DOHH2 (cell line): ENCODE results near the gene PRM3.
A peak's percentile ranks its signal among the peaks of the same experiment; 100 is the strongest.

Source experiments
- H3F3A ChIP-seq: fragments of 200-600 bp; sonication (generic), shearing (Covaris generic); 2 replicates; pipeline ENCODE4 v1.6.0; 2016; ENCODE audit warnings: antibody characterized with exemption, mild to moderate bottlenecking; ENCODE audit not compliant: control insufficient read depth, insufficient read depth
- H3K27ac ChIP-seq: fragments of 200-600 bp; sonication (generic); 2 replicates; pipeline ENCODE4 v1.5.1; 2014; ENCODE audit warnings: low read depth, mild to moderate bottlenecking, low read length, moderate library complexity
- H3K27me3 ChIP-seq: fragments of 200-600 bp; sonication (generic); 2 replicates; pipeline ENCODE4 v1.6.1; 2014; ENCODE audit warnings: mild to moderate bottlenecking, low read length, mixed read lengths; ENCODE audit not compliant: control insufficient read depth
- H3K36me3 ChIP-seq: fragments of 200-600 bp; sonication (generic); 2 replicates; pipeline ENCODE4 v1.6.1; 2014; ENCODE audit warnings: mild to moderate bottlenecking, low read length, moderate library complexity, mixed read lengths; ENCODE audit not compliant: control insufficient read depth
- H3K4me1 ChIP-seq: fragments of 200-600 bp; sonication (generic); 2 replicates; pipeline ENCODE4 v1.6.1; 2014; ENCODE audit warnings: mild to moderate bottlenecking, low read length, mixed read lengths; ENCODE audit not compliant: control insufficient read depth
- H3K4me2 ChIP-seq: fragments of 200-600 bp; sonication (generic); 2 replicates; pipeline ENCODE4 v1.6.0; 2014; ENCODE audit warnings: mild to moderate bottlenecking, low read length, moderate library complexity
- H3K4me3 ChIP-seq: fragments of 200-600 bp; sonication (generic); 2 replicates; pipeline ENCODE4 v1.5.1; 2014; ENCODE audit warnings: mild to moderate bottlenecking, low read length, mixed read lengths
- H3K79me2 ChIP-seq: fragments of 200-600 bp; sonication (generic); 2 replicates; pipeline ENCODE4 v1.6.1; 2014; ENCODE audit warnings: mild to moderate bottlenecking, low read length, mixed read lengths; ENCODE audit not compliant: control insufficient read depth
- H3K9me2 ChIP-seq: fragments of 200-600 bp; sonication (generic); replicated peaks from 2 replicates; pipeline ENCODE4 v1.6.1; 2014; ENCODE audit warnings: mild to moderate bottlenecking, low read length, mixed read lengths; ENCODE audit not compliant: control insufficient read depth
- H3K9me3 ChIP-seq: fragments of 200-600 bp; sonication (generic); 2 replicates; pipeline ENCODE4 v1.6.1; 2014; ENCODE audit warnings: antibody characterized with exemption, low read length, mixed read lengths; ENCODE audit not compliant: control insufficient read depth, insufficient read depth
- H4K20me1 ChIP-seq: fragments of 200-600 bp; sonication (generic); 2 replicates; pipeline ENCODE4 v1.6.0; 2014; ENCODE audit warnings: low read depth, mild to moderate bottlenecking, antibody characterized with exemption, low read length, moderate library complexity; ENCODE audit not compliant: control insufficient read depth, insufficient read depth
- EZH2phosphoT487 ChIP-seq: fragments of 200-600 bp; sonication (generic); IDR thresholded peaks from 2 replicates; pipeline ENCODE4 v1.6.1; 2017; ENCODE audit warnings: borderline replicate concordance, mild to moderate bottlenecking, antibody characterized with exemption, low read length, moderate library complexity, mixed read lengths
- TF ChIP-seq, protein P1 (sequence below): fragments of 200-600 bp; sonication (generic); IDR thresholded peaks from one replicate; pipeline ENCODE4 v1.5.1; 2014; ENCODE audit warnings: antibody characterized with exemption, mild to moderate bottlenecking, low read depth, low read length; ENCODE audit not compliant: poor library complexity, severe bottlenecking

The PRM3 gene

DNA sequence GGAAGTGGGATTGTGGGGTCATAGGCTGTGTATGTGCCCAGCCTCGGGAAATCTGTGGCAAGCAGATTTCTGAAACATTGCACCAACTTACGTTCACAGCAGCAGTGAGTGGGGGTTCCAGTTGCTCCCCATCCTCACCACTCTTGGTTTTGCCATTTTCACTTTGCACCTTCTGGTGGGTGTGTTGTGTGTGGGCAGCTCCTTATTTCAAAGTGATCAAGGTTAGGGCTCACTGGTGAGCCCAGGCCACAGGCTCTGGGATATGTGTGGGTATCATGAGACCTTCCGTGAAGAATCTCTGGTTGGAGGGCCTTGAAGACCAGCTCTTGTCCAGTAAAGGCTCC lies 37.2 kb upstream of the PRM3 start:
- H3K4me3 ChIP-seq, result peak overlapping the region; percentile 64
- peaks cover 8% of the 10 kb centered on the region for H3K9me3 ChIP-seq
- peak overlapping the region; percentile 83 for H3K4me2 ChIP-seq
- no peak for TF ChIP-seq EZH2phosphoT487
- TF ChIP-seq, protein P1, sequence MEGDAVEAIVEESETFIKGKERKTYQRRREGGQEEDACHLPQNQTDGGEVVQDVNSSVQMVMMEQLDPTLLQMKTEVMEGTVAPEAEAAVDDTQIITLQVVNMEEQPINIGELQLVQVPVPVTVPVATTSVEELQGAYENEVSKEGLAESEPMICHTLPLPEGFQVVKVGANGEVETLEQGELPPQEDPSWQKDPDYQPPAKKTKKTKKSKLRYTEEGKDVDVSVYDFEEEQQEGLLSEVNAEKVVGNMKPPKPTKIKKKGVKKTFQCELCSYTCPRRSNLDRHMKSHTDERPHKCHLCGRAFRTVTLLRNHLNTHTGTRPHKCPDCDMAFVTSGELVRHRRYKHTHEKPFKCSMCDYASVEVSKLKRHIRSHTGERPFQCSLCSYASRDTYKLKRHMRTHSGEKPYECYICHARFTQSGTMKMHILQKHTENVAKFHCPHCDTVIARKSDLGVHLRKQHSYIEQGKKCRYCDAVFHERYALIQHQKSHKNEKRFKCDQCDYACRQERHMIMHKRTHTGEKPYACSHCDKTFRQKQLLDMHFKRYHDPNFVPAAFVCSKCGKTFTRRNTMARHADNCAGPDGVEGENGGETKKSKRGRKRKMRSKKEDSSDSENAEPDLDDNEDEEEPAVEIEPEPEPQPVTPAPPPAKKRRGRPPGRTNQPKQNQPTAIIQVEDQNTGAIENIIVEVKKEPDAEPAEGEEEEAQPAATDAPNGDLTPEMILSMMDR, result no peak
- H3K79me2 ChIP-seq, result no peaks in the 10 kb centered on the region
- peaks cover 24% of the 10 kb centered on the region for H3F3A ChIP-seq
- H3K9me2 ChIP-seq, result no peaks in the 10 kb centered on the region
- H3K27me3 ChIP-seq, result peaks cover 3% of the 10 kb centered on the region; the same call in 1 of the 2 replicates
- H3K36me3 ChIP-seq, result no peaks in the 10 kb centered on the region
- peak overlapping the region; percentile 97 for H3K27ac ChIP-seq
- no peaks in the 10 kb centered on the region for H4K20me1 ChIP-seq
- H3K4me1 ChIP-seq, result peaks cover 99% of the 10 kb centered on the region

DNA sequence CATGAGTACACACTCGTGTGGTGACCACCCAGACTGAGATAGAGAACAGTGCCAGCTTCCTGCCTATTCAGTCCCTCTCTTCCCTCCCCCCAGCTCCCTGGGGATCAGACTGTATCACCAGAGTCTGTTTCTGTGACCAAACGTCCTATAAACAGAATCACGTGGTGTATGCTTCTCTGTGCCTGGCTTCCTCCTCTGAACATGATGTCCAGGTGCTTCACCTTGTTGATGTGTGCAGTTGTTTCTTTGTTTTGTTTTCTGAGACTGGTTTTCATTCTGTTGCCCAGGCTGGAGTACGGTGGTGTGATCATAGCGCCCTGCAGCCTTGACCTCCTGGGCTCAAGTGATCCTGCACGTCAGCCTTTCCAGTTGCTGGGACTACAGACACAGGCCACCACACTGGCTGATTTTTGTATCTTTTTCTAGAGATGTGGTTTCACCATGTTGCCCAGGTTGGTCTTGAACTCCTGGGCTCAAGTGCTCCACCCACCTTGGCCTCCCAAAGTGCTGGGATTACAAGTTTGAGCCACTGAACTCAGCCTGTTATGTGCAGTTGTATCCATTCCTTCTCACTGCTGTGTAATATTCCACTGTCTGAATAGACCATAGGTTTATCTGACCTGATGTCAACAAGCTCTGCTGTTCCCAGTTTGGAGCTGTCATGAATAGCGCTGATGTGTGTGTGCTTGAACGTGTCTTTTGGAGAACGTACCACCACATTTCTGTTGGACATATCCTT lies 36.6 kb upstream of the PRM3 start:
- Histone ChIP-seq H3K4me2 (peak overlapping the region; percentile 83), H3K9me3 (peaks cover 8% of the 10 kb centered on the region), H3K9me2 (no peaks in the 10 kb centered on the region), H3F3A (peaks cover 24% of the 10 kb centered on the region), H3K79me2 (no peaks in the 10 kb centered on the region), H4K20me1 (no peaks in the 10 kb centered on the region), H3K27ac (peak overlapping the region; percentile 97), H3K36me3 (no peaks in the 10 kb centered on the region), H3K27me3 (peaks cover 3% of the 10 kb centered on the region; the same call in 1 of the 2 replicates), H3K4me1 (peaks cover 97% of the 10 kb centered on the region), H3K4me3 (peak overlapping the region; percentile 64)
- TF ChIP-seq, protein P1, result no peak
- no peak for TF ChIP-seq EZH2phosphoT487

DNA sequence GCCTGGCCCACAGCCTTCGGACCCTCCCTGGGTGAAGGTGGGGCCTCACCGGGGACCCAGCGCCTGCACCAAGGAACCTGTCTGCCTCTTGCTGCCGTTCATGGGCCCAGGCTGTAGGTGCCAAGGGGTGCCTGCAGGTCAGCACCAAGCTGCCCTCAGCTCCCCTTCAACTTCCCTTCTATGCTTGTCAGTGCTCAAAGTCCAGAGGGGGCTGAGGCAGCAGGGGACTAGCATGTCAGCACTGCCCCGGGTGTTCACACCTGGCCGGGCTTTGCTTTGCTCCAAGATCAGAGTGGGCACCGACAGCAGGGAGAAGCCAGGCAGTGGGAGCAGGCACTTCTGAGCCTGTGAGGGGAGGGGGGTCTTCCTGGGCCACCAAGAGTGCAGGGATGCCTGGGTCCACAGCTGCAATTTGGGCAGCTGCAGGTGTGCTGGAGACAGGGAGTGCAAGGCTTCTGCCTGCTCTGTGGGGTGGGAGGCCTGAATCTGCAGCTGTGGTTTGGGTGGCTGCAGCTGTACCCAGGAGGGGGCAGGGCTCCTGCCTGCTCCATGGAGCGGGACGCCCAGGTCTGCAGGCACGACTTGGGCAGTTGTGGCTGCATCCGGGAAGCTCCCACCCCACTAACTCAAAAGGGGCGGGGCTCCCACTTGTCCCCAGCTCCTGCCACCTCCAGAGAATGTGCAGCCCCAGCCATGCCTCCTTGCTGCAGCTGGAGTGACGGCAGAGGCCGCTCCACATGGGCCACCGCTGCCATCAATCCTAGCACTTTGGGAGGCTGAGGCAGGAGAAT lies 35.3 kb upstream of the PRM3 start:
- Histone ChIP-seq H3K36me3 (no peaks in the 10 kb centered on the region), H3K27me3 (no peaks in the 10 kb centered on the region), H3F3A (peaks cover 24% of the 10 kb centered on the region), H3K79me2 (no peaks in the 10 kb centered on the region), H3K4me2 (peak overlapping the region; percentile 83), H3K9me3 (peaks cover 8% of the 10 kb centered on the region), H4K20me1 (no peaks in the 10 kb centered on the region), H3K9me2 (no peaks in the 10 kb centered on the region), H3K27ac (peak overlapping the region; percentile 97), H3K4me3 (peak overlapping the region; percentile 49), H3K4me1 (peaks cover 94% of the 10 kb centered on the region)
- TF ChIP-seq, protein P1, result no peak
- no peak for TF ChIP-seq EZH2phosphoT487
